EH (cell line): ENCODE measurements around the gene SMAD3.

Experiments used
- DNase-seq: peaks from one replicate; pipeline ENCODE4 v3.0.0-alpha.2; 2015; ENCODE audit warnings: low read depth

The SMAD3 gene

DNA sequence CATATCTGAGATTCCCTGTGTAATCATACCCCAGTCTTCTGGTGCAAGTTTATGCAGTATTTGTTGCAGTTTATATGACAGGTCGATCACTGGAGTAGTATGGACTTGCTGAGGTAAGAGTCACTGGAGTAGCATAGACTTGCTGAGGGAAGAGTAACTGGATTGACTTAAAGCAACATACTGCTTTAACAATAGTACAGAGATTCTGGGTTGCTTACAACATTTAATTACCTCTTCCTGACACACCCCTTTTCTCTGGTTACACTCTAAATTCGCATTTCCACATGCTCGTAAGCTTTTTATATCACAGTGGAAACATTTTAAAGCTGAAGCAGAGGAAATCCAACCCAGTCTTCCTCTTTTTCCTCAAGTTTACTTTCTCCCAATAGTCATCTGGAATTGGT, 177.3 kb downstream of the SMAD3 start:
- DNase-seq: peak; percentile 63
